H9 (cell line): Measurements from ENCODE around the gene OPRL1. TPM values are rescaled to one million over a fixed set of nuclear protein-coding genes. Genes with fewer than 3 reads are reported as not detected.

ENCODE experiments used
- DNase-seq: peaks from one replicate; pipeline ENCODE4 v3.0.0-alpha.2; 2017
- H2AFZ ChIP-seq: one replicate; pipeline ENCODE4 v1.6.1; 2013; ENCODE audit warnings: mild to moderate bottlenecking, low read length, control low read depth, moderate library complexity
- H2AK5ac ChIP-seq: 2 replicates; pipeline ENCODE4 v1.6.1; 2013; ENCODE audit warnings: low read length, control low read depth, mixed read lengths; ENCODE audit not compliant: insufficient read length
- H2BK120ac ChIP-seq: one replicate; pipeline ENCODE4 v1.6.1; 2013; ENCODE audit warnings: low read depth, mild to moderate bottlenecking, low read length, control low read depth, inconsistent platforms; ENCODE audit not compliant: poor library complexity, severe bottlenecking
- H2BK12ac ChIP-seq: 2 replicates; pipeline ENCODE4 v1.6.1; 2013; ENCODE audit warnings: low read length, control low read depth, mixed read lengths, low read depth; ENCODE audit not compliant: insufficient read length
- H2BK15ac ChIP-seq: 2 replicates; pipeline ENCODE4 v1.6.1; 2013; ENCODE audit warnings: low read depth, low read length, control low read depth
- H2BK20ac ChIP-seq: one replicate; pipeline ENCODE4 v1.6.1; 2013; ENCODE audit warnings: low read depth, mild to moderate bottlenecking, low read length, control low read depth, inconsistent platforms; ENCODE audit not compliant: poor library complexity, severe bottlenecking
- H2BK5ac ChIP-seq: 2 replicates; pipeline ENCODE4 v1.6.1; 2013; ENCODE audit warnings: low read length, control low read depth, mixed read lengths; ENCODE audit not compliant: insufficient read length
- H3K14ac ChIP-seq: 2 replicates; pipeline ENCODE4 v1.6.1; 2013; ENCODE audit warnings: low read length, control low read depth; ENCODE audit not compliant: insufficient read depth
- H3K18ac ChIP-seq: 2 replicates; pipeline ENCODE4 v1.6.1; 2013; ENCODE audit warnings: low read depth, mild to moderate bottlenecking, mixed read lengths, low read length, control low read depth; ENCODE audit not compliant: insufficient read length
- H3K23ac ChIP-seq: 2 replicates; pipeline ENCODE4 v1.6.1; 2013; ENCODE audit warnings: low read length, control low read depth, mixed read lengths, low read depth; ENCODE audit not compliant: insufficient read length
- H3K23me2 ChIP-seq: 2 replicates; pipeline ENCODE4 v1.6.1; 2013; ENCODE audit warnings: low read depth, mild to moderate bottlenecking, mixed read lengths, low read length, control low read depth; ENCODE audit not compliant: insufficient read length, poor library complexity, severe bottlenecking
- H3K27ac ChIP-seq: 2 replicates; pipeline ENCODE4 v1.5.1; 2013; ENCODE audit warnings: low read length, control low read depth, mixed read lengths, low read depth; ENCODE audit not compliant: insufficient read length
- H3K27me3 ChIP-seq: 2 replicates; pipeline ENCODE4 v1.6.1; 2013; ENCODE audit warnings: low read length, control low read depth, inconsistent platforms; ENCODE audit not compliant: insufficient read depth
- H3K4ac ChIP-seq: 2 replicates; pipeline ENCODE4 v1.6.1; 2013; ENCODE audit warnings: low read depth, mild to moderate bottlenecking, control low read depth, inconsistent platforms, low read length, moderate library complexity
- H3K4me1 ChIP-seq: 2 replicates; pipeline ENCODE4 v1.6.1; 2013; ENCODE audit warnings: low read length, control low read depth, inconsistent platforms; ENCODE audit not compliant: insufficient read depth
- H3K4me2 ChIP-seq: 2 replicates; pipeline ENCODE4 v1.6.1; 2013; ENCODE audit warnings: low read length, control low read depth, mixed read lengths; ENCODE audit not compliant: insufficient read length, insufficient read depth
- H3K56ac ChIP-seq: 2 replicates; pipeline ENCODE4 v1.6.1; 2013; ENCODE audit warnings: low read depth, mild to moderate bottlenecking, mixed read lengths, low read length, control low read depth; ENCODE audit not compliant: insufficient read length
- H3K79me1 ChIP-seq: 2 replicates; pipeline ENCODE4 v1.6.1; 2013; ENCODE audit warnings: low read depth, mild to moderate bottlenecking, moderate library complexity, low read length, control low read depth, inconsistent platforms; ENCODE audit not compliant: insufficient read depth, poor library complexity, severe bottlenecking
- H3K79me2 ChIP-seq: 2 replicates; pipeline ENCODE4 v1.6.1; 2013; ENCODE audit warnings: low read length, control low read depth, inconsistent platforms; ENCODE audit not compliant: insufficient read depth
- H3K9ac ChIP-seq: 2 replicates; pipeline ENCODE4 v1.6.1; 2013; ENCODE audit warnings: low read length, control low read depth, mixed read lengths; ENCODE audit not compliant: insufficient read length; ENCODE audit errors: extremely low read depth
- H3K9me3 ChIP-seq: one replicate; pipeline ENCODE4 v1.6.1; 2013; ENCODE audit warnings: low read depth, low read length, inconsistent platforms; ENCODE audit not compliant: control insufficient read depth
- H3T11ph ChIP-seq: one replicate; pipeline ENCODE4 v1.6.1; 2013; ENCODE audit warnings: mild to moderate bottlenecking, low read length, control low read depth, inconsistent platforms
- H4K20me1 ChIP-seq: one replicate; pipeline ENCODE4 v1.6.1; 2013; ENCODE audit not compliant: control insufficient read depth, insufficient read length, insufficient read depth
- H4K5ac ChIP-seq: 2 replicates; pipeline ENCODE4 v1.6.1; 2013; ENCODE audit warnings: low read depth, mild to moderate bottlenecking, mixed read lengths, low read length, control low read depth; ENCODE audit not compliant: insufficient read length
- H4K8ac ChIP-seq: replicated peaks from 2 replicates; pipeline ENCODE4 v1.6.1; 2013; ENCODE audit warnings: low read length, control low read depth, mixed read lengths, low read depth; ENCODE audit not compliant: insufficient read length
- H4K91ac ChIP-seq: 2 replicates; pipeline ENCODE4 v1.6.1; 2013; ENCODE audit warnings: low read depth, mild to moderate bottlenecking, moderate library complexity, mixed read lengths, low read length, control low read depth; ENCODE audit not compliant: insufficient read length
- H3K27ac Mint-ChIP-seq, 3 experiments: 2 replicates in 2 of 3; 3 replicates in 1 of 3; pipeline ENCODE4 v1.8.0; 2020 to 2021; ENCODE audit warnings: mixed read lengths in 3 of 3, mild to moderate bottlenecking in 1 of 3, moderate library complexity in 1 of 3
- H3K27me3 Mint-ChIP-seq: 2 replicates; pipeline ENCODE4 v1.8.0; 2021; ENCODE audit warnings: low read depth, mild to moderate bottlenecking, moderate library complexity, mixed read lengths
- H3K36me3 Mint-ChIP-seq, 3 experiments: 2 replicates in 2 of 3; 3 replicates in 1 of 3; pipeline ENCODE4 v1.8.0; 2020 to 2021; ENCODE audit warnings: low read depth in 3 of 3, mixed read lengths in 3 of 3; ENCODE audit not compliant: insufficient read depth in 1 of 3
- H3K4me1 Mint-ChIP-seq, 2 experiments: 2 replicates each; pipeline ENCODE4 v1.8.0; 2020; ENCODE audit warnings: mixed read lengths in 2 of 2
- H3K4me3 Mint-ChIP-seq, 2 experiments: 2 replicates in 1 of 2; 3 replicates in 1 of 2; pipeline ENCODE4 v1.8.0; 2020 to 2021; ENCODE audit warnings: mild to moderate bottlenecking in 2 of 2, mixed read lengths in 2 of 2, moderate library complexity in 1 of 2
- H3K9me3 Mint-ChIP-seq, 2 experiments: 2 replicates in 1 of 2; 3 replicates in 1 of 2; pipeline ENCODE4 v1.8.0; 2020; ENCODE audit warnings: mild to moderate bottlenecking in 2 of 2, mixed read lengths in 2 of 2, moderate library complexity in 1 of 2
- CTCF ChIP-seq: fragments of 200-600 bp; sonication (generic); conservative IDR thresholded peaks from 3 replicates; pipeline ENCODE4 v1.8.0; 2021; ENCODE audit warnings: antibody characterized with exemption, mild to moderate bottlenecking
- WGBS: extraction: QIAGEN DNeasy Blood & Tissue Kit; methylation state at CpG from one replicate; pipeline ENCODE4 v1.1.7; 2013; ENCODE audit warnings: missing lambda C conversion rate, low lambda C conversion rate, mixed read lengths; ENCODE audit not compliant: insufficient read length; ENCODE audit errors: extremely low coverage; 5-methylcytosine and 5-hydroxymethylcytosine counted together
- total RNA-seq: library from RNA; stranded (reverse); gene quantifications from 2 replicates; pipeline ENCODE4 v1.2.1, GENCODE V29; 2021

Gene OPRL1
- total RNA-seq, 1 experiment from 2014 or later: 0.90 TPM

- H2BK120ac ChIP-seq: no peak overlapping the region
- WGBS: no CpG with 5 or more reads among the region's 19 CpGs
- no peaks in the 10 kb centered on the region for H3K27me3 ChIP-seq
- no peak overlapping the region for H2BK20ac ChIP-seq
- H3K4me2 ChIP-seq: no peak overlapping the region
- no peak overlapping the region for H3K14ac ChIP-seq
- TF ChIP-seq CTCF: no peak
- H3K56ac ChIP-seq: no peak overlapping the region
- H2BK12ac ChIP-seq: no peak overlapping the region
- no peaks in the 10 kb centered on the region for H3K79me1 ChIP-seq
- H3K23ac ChIP-seq: no peak overlapping the region
- H4K5ac ChIP-seq: no peak overlapping the region
- no peaks in the 10 kb centered on the region for H3K9me3 Mint-ChIP-seq
- DNase-seq: no peak
- H3K27ac Mint-ChIP-seq: no peak overlapping the region; a peak in 1 of 7 replicates
- no peak overlapping the region for H3K4me3 Mint-ChIP-seq
- no peaks in the 10 kb centered on the region for H3K27me3 Mint-ChIP-seq
- H3K18ac ChIP-seq: no peak overlapping the region
- no peak overlapping the region for H3K9ac ChIP-seq
- no peak overlapping the region for H2AFZ ChIP-seq
- H3T11ph ChIP-seq: no peak overlapping the region
- no peak overlapping the region for H3K4ac ChIP-seq
- H4K8ac ChIP-seq: no peak overlapping the region
- H3K9me3 ChIP-seq: no peaks in the 10 kb centered on the region
- peaks cover 24 to 71% (median 55%) of the 10 kb centered on the region in 3 experiments for H3K36me3 Mint-ChIP-seq
- H2BK5ac ChIP-seq: no peak overlapping the region
- no peak overlapping the region for H4K91ac ChIP-seq
- H2AK5ac ChIP-seq: no peak overlapping the region
- no peaks in the 10 kb centered on the region for H4K20me1 ChIP-seq
- H3K23me2 ChIP-seq: no peaks in the 10 kb centered on the region
- no peak overlapping the region for H2BK15ac ChIP-seq
- H3K4me1 ChIP-seq: no peaks in the 10 kb centered on the region; the same call in 1 of the 2 replicates
- H3K4me1 Mint-ChIP-seq: peaks cover 17 to 19% of the 10 kb centered on the region in 2 experiments
- no peaks in the 10 kb centered on the region for H3K79me2 ChIP-seq
- H3K27ac ChIP-seq: no peak overlapping the region
Observed at GRCh38 chr20:64031822-64032314, 48.0 kb upstream of the OPRL1 start.
